HL-60 (cell line): Measurements from ENCODE around the gene TENM4.

Experiments
- DNase-seq, 2 experiments: peaks; one replicate each; pipeline ENCODE4 v3.0.0-alpha.2; 2010 to 2020; ENCODE audit warnings: low read depth in 1 of 2, low spot score in 1 of 2
- H3K27ac ChIP-seq: fragments of 250-450 bp; sonication (Bioruptor Pico); replicated peaks from 2 replicates; pipeline ENCODE4 v1.5.1; 2020; ENCODE audit warnings: mild to moderate bottlenecking, moderate library complexity
- H3K27me3 ChIP-seq: fragments of 250-450 bp; sonication (Bioruptor Pico); 2 replicates; pipeline ENCODE4 v1.5.1; 2021; ENCODE audit warnings: mild to moderate bottlenecking, moderate library complexity; ENCODE audit not compliant: insufficient read depth, poor library complexity, severe bottlenecking
- H3K4me3 ChIP-seq: replicated peaks from 2 replicates; pipeline ENCODE4 v1.5.1; 2011; ENCODE audit warnings: mild to moderate bottlenecking, control low read depth, low read length; ENCODE audit not compliant: insufficient read depth
- CTCF ChIP-seq: IDR thresholded peaks from one replicate; pipeline ENCODE4 v1.5.1; 2011; ENCODE audit warnings: low read length, control low read depth, inconsistent platforms; ENCODE audit not compliant: insufficient read depth
- GABPA ChIP-seq: IDR thresholded peaks from 2 replicates; pipeline ENCODE4 v1.6.1; 2012; ENCODE audit warnings: low read depth
- POLR2AphosphoS5 ChIP-seq: IDR thresholded peaks from 2 replicates; pipeline ENCODE4 v1.6.1; 2012; ENCODE audit warnings: low read depth
- REST ChIP-seq: IDR thresholded peaks from 2 replicates; pipeline ENCODE4 v1.6.1; 2012; ENCODE audit warnings: low read depth; ENCODE audit not compliant: insufficient replicate concordance
- SPI1 ChIP-seq: IDR thresholded peaks from 2 replicates; pipeline ENCODE4 v1.6.1; 2012; ENCODE audit warnings: low read depth, mild to moderate bottlenecking, borderline replicate concordance

Gene TENM4

GRCh38 chr11:79035881-79036280 is 404.9 kb downstream of the TENM4 start:
- Histone ChIP-seq H3K4me3 (no peak overlapping the region), H3K27ac (no peak overlapping the region), H3K27me3 (peaks cover 20% of the 10 kb centered on the region)
- no peak for TF ChIP-seq CTCF
- no peak for TF ChIP-seq POLR2AphosphoS5
- TF ChIP-seq SPI1 = no peak
- no peak for TF ChIP-seq REST
- no peak for TF ChIP-seq GABPA
- no peak for DNase-seq

- Histone ChIP-seq H3K27ac (no peak overlapping the region), H3K4me3 (no peak overlapping the region), H3K27me3 (peaks cover 22% of the 10 kb centered on the region)
- DNase-seq = no peak
- TF ChIP-seq REST = no peak
- TF ChIP-seq GABPA = no peak
- no peak for TF ChIP-seq CTCF
- no peak for TF ChIP-seq SPI1
- no peak for TF ChIP-seq POLR2AphosphoS5
Measured at GRCh38 chr11:79033833-79034232, 407.0 kb downstream of the TENM4 start.

GRCh38 chr11:79030448-79030847 is 410.4 kb downstream of the TENM4 start:
- TF ChIP-seq REST = no peak
- no peak for TF ChIP-seq CTCF
- no peak for TF ChIP-seq SPI1
- TF ChIP-seq POLR2AphosphoS5 = no peak
- no peak for TF ChIP-seq GABPA
- DNase-seq = no peak
- Histone ChIP-seq H3K27ac (no peak overlapping the region), H3K4me3 (no peak overlapping the region), H3K27me3 (peaks cover 32% of the 10 kb centered on the region)
